Measurements from ENCODE around the gene ADGRF4. TPM values are rescaled to one million over a fixed set of nuclear protein-coding genes. Genes with fewer than 3 reads are reported as not detected.

The ADGRF4 gene
- total RNA-seq, 2 donors from 2014 or later = not detected

DNA sequence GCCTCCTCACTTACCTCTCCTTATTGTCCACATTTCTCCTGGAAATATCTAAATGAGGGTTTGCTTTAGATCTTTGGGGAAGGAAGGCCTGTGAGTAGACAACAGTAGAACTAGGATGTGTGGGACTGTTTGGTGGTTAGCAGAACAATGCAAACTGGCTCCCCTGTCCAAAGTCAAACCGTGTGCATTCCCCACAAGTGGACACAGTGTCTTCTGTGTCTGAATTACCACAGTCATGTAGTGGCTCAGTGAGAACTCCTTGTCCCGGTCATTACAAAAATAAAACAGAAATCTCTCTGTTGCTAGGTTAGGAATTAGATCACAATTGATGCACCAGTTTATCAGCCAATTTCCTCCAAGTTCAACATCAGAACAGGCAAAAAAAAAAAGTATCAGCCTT is 455 bp upstream of the ADGRF4 start:
- DNase-seq (ENCODE audit: low spot score) (no peak), ATAC-seq (ENCODE audit: insufficient number of reproducible peaks, low FRiP score, low read depth) (no peak)
- H3K36me3 ChIP-seq = no peaks in the 10 kb centered on the region
- no peaks in the 10 kb centered on the region for H3K9me3 ChIP-seq
- TF ChIP-seq, protein P1, sequence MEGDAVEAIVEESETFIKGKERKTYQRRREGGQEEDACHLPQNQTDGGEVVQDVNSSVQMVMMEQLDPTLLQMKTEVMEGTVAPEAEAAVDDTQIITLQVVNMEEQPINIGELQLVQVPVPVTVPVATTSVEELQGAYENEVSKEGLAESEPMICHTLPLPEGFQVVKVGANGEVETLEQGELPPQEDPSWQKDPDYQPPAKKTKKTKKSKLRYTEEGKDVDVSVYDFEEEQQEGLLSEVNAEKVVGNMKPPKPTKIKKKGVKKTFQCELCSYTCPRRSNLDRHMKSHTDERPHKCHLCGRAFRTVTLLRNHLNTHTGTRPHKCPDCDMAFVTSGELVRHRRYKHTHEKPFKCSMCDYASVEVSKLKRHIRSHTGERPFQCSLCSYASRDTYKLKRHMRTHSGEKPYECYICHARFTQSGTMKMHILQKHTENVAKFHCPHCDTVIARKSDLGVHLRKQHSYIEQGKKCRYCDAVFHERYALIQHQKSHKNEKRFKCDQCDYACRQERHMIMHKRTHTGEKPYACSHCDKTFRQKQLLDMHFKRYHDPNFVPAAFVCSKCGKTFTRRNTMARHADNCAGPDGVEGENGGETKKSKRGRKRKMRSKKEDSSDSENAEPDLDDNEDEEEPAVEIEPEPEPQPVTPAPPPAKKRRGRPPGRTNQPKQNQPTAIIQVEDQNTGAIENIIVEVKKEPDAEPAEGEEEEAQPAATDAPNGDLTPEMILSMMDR (IDR thresholded peaks at IDR 0.05) = no peak
- H3K4me3 ChIP-seq = no peak overlapping the region
- H3K27me3 ChIP-seq (replicated peaks; ENCODE audit: insufficient read depth) = no peaks in the 10 kb centered on the region
- no peaks in the 10 kb centered on the region for H3K4me1 ChIP-seq (ENCODE audit: control insufficient read depth in 1 of 2, low read depth in 2 of 2)
- H3K27ac ChIP-seq = no peak overlapping the region

- H3K9me3 ChIP-seq = no peaks in the 10 kb centered on the region
- ATAC-seq (ENCODE audit: insufficient number of reproducible peaks, low FRiP score, low read depth) (no peak), DNase-seq (ENCODE audit: low spot score) (no peak)
- TF ChIP-seq, protein P1 (IDR thresholded peaks at IDR 0.05) = no peak
- H3K4me3 ChIP-seq = no peak overlapping the region
- no peaks in the 10 kb centered on the region for H3K4me1 ChIP-seq (ENCODE audit: control insufficient read depth in 1 of 2, low read depth in 2 of 2)
- no peaks in the 10 kb centered on the region for H3K36me3 ChIP-seq
- no peak overlapping the region for H3K27ac ChIP-seq
- H3K27me3 ChIP-seq (replicated peaks; ENCODE audit: insufficient read depth) = no peaks in the 10 kb centered on the region
Measured at GRCh38 chr6:47700053-47700452, 1.7 kb downstream of the ADGRF4 start.

GRCh38 chr6:47700596-47700995 is 2.2 kb downstream of the ADGRF4 start:
- no peak overlapping the region for H3K27ac ChIP-seq
- DNase-seq (ENCODE audit: low spot score) = no peak
- TF ChIP-seq, protein P1 (IDR thresholded peaks at IDR 0.05) = no peak

DNA sequence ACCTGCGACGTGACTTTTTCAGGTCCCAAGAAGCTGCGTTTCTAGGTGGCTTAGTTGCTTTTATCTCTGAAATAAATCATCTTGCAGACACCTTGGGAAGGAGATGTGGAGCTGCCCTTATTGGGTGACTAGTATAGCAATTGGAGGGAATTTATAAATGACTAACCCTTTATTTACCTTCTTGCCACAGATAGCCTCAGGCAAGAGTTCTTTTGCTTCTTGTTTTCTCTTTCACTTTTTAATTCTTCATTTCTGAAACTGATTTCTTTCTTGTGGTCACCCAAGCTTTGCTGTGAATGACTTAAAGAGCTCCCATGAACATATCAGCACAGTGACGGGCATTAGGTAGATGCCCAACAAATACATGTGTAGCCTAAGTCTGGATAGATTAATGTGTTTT is 3.0 kb downstream of the ADGRF4 start:
- Histone ChIP-seq H3K9me3 (no peaks in the 10 kb centered on the region), H3K4me1 (ENCODE audit: control insufficient read depth in 1 of 2, low read depth in 2 of 2) (no peaks in the 10 kb centered on the region), H3K4me3 (no peak overlapping the region), H3K36me3 (no peaks in the 10 kb centered on the region), H3K27me3 (replicated peaks; ENCODE audit: insufficient read depth) (no peaks in the 10 kb centered on the region), H3K27ac (no peak overlapping the region)
- TF ChIP-seq, protein P1 (IDR thresholded peaks at IDR 0.05) = no peak
- ATAC-seq (ENCODE audit: insufficient number of reproducible peaks, low FRiP score, low read depth) (no peak), DNase-seq (ENCODE audit: low spot score) (no peak)

More at GRCh38 chr6:47700596-47700995, 2.2 kb downstream of the ADGRF4 start:
- no peaks in the 10 kb centered on the region for H3K4me1 ChIP-seq (ENCODE audit: control insufficient read depth in 1 of 2, low read depth in 2 of 2)
- no peak overlapping the region for H3K4me3 ChIP-seq
- H3K27me3 ChIP-seq (replicated peaks; ENCODE audit: insufficient read depth) = no peaks in the 10 kb centered on the region
- no peaks in the 10 kb centered on the region for H3K36me3 ChIP-seq
- ATAC-seq (ENCODE audit: insufficient number of reproducible peaks, low FRiP score, low read depth) = no peak
- no peaks in the 10 kb centered on the region for H3K9me3 ChIP-seq

DNA sequence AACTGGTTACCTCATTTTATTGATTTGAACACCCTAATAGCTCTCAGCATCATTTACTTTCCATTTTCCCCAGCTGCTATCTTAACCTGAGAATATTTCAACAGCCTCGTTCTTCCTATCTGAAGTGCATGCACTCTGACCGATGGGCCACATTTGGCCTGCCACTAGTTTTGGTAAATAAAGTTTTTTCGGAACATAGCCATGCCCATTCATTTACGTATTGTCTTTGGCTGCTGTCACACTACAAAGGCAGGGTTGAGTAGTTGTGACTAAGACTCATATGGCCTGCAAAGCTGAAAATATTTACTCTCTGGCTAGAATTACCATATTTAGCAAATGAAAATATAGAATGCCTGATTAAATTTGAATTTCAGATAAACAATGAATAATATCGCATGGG is 10.8 kb downstream of the ADGRF4 start:
- ATAC-seq (ENCODE audit: insufficient number of reproducible peaks, low FRiP score, low read depth) = no peak
- DNase-seq (ENCODE audit: low spot score) = no peak

More for the DNA sequence above, 10.8 kb downstream of the ADGRF4 start:
- H3K36me3 ChIP-seq = no peaks in the 10 kb centered on the region
- TF ChIP-seq, protein P1 (IDR thresholded peaks at IDR 0.05) = no peak
- H3K4me1 ChIP-seq (ENCODE audit: control insufficient read depth in 1 of 2, low read depth in 2 of 2) = no peaks in the 10 kb centered on the region
- no peak overlapping the region for H3K4me3 ChIP-seq
- H3K9me3 ChIP-seq = no peaks in the 10 kb centered on the region
- no peaks in the 10 kb centered on the region for H3K27me3 ChIP-seq (replicated peaks; ENCODE audit: insufficient read depth)
- H3K27ac ChIP-seq = no peak overlapping the region
